ENCODE results near the gene FUT1. TPM values are rescaled to one million over a fixed set of nuclear protein-coding genes. Genes with fewer than 3 reads are reported as not detected.
"Not testable (repeated sequence)": the region's sequence is repeated elsewhere in the genome, so short reads cannot be mapped to it uniquely, and the experiment has no call there.

Gene FUT1
- polyA plus RNA-seq, 1 donor (not counting 4 experiments of a cell fraction or from before 2014, with no cell fraction given), result 3.7 TPM

DNA sequence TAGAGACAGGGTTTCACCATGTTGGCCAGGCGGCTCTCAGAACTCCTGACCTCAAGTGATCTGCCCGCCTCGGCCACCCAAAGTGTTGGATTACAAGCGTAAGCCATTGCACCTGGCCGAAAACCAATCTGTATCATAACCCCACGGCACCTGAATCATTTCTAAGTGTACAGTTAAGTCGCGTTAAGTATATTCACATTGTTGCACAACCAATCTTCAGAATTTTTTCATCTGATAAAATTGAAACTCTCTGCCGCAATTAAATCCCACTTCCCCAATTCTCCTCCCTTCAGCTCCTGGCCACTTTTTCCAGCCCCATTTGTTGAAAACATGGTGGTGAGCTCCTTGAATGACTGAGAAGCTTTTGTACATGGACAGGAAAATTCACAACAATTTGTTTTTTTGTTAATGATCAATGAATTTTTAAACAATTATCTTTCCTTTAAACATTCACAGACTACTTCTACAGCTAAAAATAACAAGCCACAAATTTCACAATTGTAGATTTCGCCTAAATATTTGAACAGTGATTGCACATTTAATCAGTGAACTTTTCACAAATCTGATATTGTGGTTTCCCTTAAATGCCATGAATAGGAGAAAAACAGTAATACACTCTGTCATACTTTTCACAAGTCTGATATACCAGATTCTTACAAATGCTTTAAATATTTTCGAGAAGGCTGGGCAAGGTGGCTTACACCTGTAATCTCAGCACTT is 16.7 kb upstream of the FUT1 start:
- Histone ChIP-seq H3K4me3 (ENCODE audit: control insufficient read depth in 2 of 3, extremely low read depth in 1 of 3, insufficient read depth in 2 of 3, low read depth in 1 of 3, low read length in 3 of 3) (no peak overlapping the region), H3K9me3 (ENCODE audit: control insufficient read depth, low read depth, low read length) (no peaks in the 10 kb centered on the region), H3K4me1 (ENCODE audit: control insufficient read depth, extremely low read depth, insufficient read depth, low read length) (peaks cover 4% of the 10 kb centered on the region), H3K79me2 (ENCODE audit: control insufficient read depth, insufficient read depth, low read length) (no peaks in the 10 kb centered on the region), H3K27ac (ENCODE audit: control insufficient read depth, insufficient read depth, low read length) (no peak overlapping the region), H3K4me2 (ENCODE audit: control insufficient read depth, extremely low read depth, insufficient read depth, low read depth, low read length) (no peak overlapping the region), H4K20me1 (ENCODE audit: control insufficient read depth, extremely low read depth, insufficient read depth, low read length) (no peaks in the 10 kb centered on the region), H3K9me1 (ENCODE audit: control insufficient read depth, extremely low read depth, insufficient read depth, low read length) (no peaks in the 10 kb centered on the region), H3K27me3 (ENCODE audit: control insufficient read depth, extremely low read depth, insufficient read depth, low read length) (no peaks in the 10 kb centered on the region), H2AFZ (ENCODE audit: control insufficient read depth, low read length) (no peak overlapping the region), H3K36me3 (ENCODE audit: control insufficient read depth in 2 of 2, extremely low read depth in 1 of 2, insufficient read depth in 2 of 2, low read length in 2 of 2) (no peaks in the 10 kb centered on the region), H3K9ac (ENCODE audit: control insufficient read depth, extremely low read depth, insufficient read depth, low read length) (no peak overlapping the region)
- no peak for FAIRE-seq
- dilution Hi-C loops (cut with MboI; ENCODE audit: extremely low pct_ligation_motif_present, low sequenced_read_pairs), result no loop called here
- TF ChIP-seq EZH2 (IDR thresholded peaks at IDR 0.05; ENCODE audit: low read length), result no peak
- TF ChIP-seq, protein P1, sequence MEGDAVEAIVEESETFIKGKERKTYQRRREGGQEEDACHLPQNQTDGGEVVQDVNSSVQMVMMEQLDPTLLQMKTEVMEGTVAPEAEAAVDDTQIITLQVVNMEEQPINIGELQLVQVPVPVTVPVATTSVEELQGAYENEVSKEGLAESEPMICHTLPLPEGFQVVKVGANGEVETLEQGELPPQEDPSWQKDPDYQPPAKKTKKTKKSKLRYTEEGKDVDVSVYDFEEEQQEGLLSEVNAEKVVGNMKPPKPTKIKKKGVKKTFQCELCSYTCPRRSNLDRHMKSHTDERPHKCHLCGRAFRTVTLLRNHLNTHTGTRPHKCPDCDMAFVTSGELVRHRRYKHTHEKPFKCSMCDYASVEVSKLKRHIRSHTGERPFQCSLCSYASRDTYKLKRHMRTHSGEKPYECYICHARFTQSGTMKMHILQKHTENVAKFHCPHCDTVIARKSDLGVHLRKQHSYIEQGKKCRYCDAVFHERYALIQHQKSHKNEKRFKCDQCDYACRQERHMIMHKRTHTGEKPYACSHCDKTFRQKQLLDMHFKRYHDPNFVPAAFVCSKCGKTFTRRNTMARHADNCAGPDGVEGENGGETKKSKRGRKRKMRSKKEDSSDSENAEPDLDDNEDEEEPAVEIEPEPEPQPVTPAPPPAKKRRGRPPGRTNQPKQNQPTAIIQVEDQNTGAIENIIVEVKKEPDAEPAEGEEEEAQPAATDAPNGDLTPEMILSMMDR (optimal IDR thresholded peaks at IDR 0.05 in 1 of 3, IDR thresholded peaks at IDR 0.05 in 1 of 3, conservative IDR thresholded peaks at IDR 0.05 in 1 of 3; ENCODE audit: extremely low read depth in 1 of 3, insufficient read depth in 2 of 3, low read length in 3 of 3), result no peak
- DNase-seq (ENCODE audit: low read depth, low spot score), result no peak

DNA sequence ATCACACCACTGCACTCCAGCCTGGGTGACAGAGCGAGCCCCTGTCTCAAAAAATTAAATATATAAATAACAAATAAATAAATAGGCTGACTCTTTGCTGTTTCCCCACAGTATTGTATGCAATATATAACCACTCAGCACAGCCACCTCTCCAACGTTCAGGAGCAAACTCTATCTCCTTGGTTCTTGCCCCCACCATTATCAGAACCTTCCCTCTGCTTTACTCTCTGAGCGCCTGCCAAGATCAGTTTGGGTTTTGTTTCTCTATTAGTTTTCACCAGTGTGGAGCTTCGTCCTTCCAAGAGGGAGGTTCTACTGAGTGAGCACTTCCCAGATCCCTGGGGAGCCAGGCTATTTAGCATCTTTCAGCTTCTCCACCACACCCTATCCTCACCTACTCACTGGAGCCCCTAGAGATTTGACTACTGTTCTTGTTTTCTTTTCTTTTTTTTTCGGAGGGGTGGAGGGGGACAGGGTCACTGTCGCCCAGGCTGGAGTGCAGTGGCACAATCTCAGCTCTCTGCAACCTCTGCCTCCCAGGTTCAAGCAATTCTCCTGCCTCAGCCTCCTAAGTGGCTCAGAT is 15.8 kb upstream of the FUT1 start:
- DNase-seq (ENCODE audit: low read depth, low spot score); H3K4me3 ChIP-seq (ENCODE audit: control insufficient read depth in 2 of 3, extremely low read depth in 1 of 3, insufficient read depth in 2 of 3, low read depth in 1 of 3, low read length in 3 of 3); H3K27ac ChIP-seq (ENCODE audit: control insufficient read depth, insufficient read depth, low read length); H3K9ac ChIP-seq (ENCODE audit: control insufficient read depth, extremely low read depth, insufficient read depth, low read length); H2AFZ ChIP-seq (ENCODE audit: control insufficient read depth, low read length); H3K4me2 ChIP-seq (ENCODE audit: control insufficient read depth, extremely low read depth, insufficient read depth, low read depth, low read length); H4K20me1 ChIP-seq (ENCODE audit: control insufficient read depth, extremely low read depth, insufficient read depth, low read length); H3K9me1 ChIP-seq (ENCODE audit: control insufficient read depth, extremely low read depth, insufficient read depth, low read length); H3K79me2 ChIP-seq (ENCODE audit: control insufficient read depth, insufficient read depth, low read length); FAIRE-seq; dilution Hi-C loops (cut with MboI; ENCODE audit: extremely low pct_ligation_motif_present, low sequenced_read_pairs); H3K36me3 ChIP-seq (ENCODE audit: control insufficient read depth in 2 of 2, extremely low read depth in 1 of 2, insufficient read depth in 2 of 2, low read length in 2 of 2); H3K27me3 ChIP-seq (ENCODE audit: control insufficient read depth, extremely low read depth, insufficient read depth, low read length); H3K9me3 ChIP-seq (ENCODE audit: control insufficient read depth, low read depth, low read length); H3K4me1 ChIP-seq (ENCODE audit: control insufficient read depth, extremely low read depth, insufficient read depth, low read length): not testable (repeated sequence)

DNA sequence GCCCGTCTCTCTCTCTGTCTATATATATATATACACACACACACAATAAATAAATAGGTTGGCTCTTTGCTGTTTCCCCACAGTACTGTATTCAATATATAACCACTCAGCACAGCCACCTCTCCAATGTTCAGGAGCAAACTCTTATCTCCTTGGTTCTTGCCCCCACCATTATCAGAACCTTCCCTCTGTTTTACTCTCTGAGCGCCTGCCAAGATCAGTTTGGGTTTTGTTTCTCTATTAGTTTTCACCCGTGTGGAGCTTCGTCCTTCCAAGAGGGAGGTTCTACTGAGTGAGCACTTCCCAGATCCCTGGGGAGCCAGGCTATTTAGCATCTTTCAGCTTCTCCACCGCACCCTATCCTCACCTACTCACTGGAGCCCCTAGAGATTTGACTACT is 13.4 kb upstream of the FUT1 start:
- H3K9me3 ChIP-seq (ENCODE audit: control insufficient read depth, low read depth, low read length); H2AFZ ChIP-seq (ENCODE audit: control insufficient read depth, low read length); FAIRE-seq; H3K9ac ChIP-seq (ENCODE audit: control insufficient read depth, extremely low read depth, insufficient read depth, low read length); DNase-seq (ENCODE audit: low read depth, low spot score); H3K4me1 ChIP-seq (ENCODE audit: control insufficient read depth, extremely low read depth, insufficient read depth, low read length); H3K36me3 ChIP-seq (ENCODE audit: control insufficient read depth in 2 of 2, extremely low read depth in 1 of 2, insufficient read depth in 2 of 2, low read length in 2 of 2); H3K4me2 ChIP-seq (ENCODE audit: control insufficient read depth, extremely low read depth, insufficient read depth, low read depth, low read length); H3K27ac ChIP-seq (ENCODE audit: control insufficient read depth, insufficient read depth, low read length); H3K4me3 ChIP-seq (ENCODE audit: control insufficient read depth in 2 of 3, extremely low read depth in 1 of 3, insufficient read depth in 2 of 3, low read depth in 1 of 3, low read length in 3 of 3); H3K79me2 ChIP-seq (ENCODE audit: control insufficient read depth, insufficient read depth, low read length); H4K20me1 ChIP-seq (ENCODE audit: control insufficient read depth, extremely low read depth, insufficient read depth, low read length); H3K9me1 ChIP-seq (ENCODE audit: control insufficient read depth, extremely low read depth, insufficient read depth, low read length); dilution Hi-C loops (cut with MboI; ENCODE audit: extremely low pct_ligation_motif_present, low sequenced_read_pairs): not testable (repeated sequence)
- H3K27me3 ChIP-seq (ENCODE audit: control insufficient read depth, extremely low read depth, insufficient read depth, low read length), result peaks cover 11% of the 10 kb centered on the region
